Measurements from ENCODE around the gene ADAMTS8.

Gene ADAMTS8

DNA sequence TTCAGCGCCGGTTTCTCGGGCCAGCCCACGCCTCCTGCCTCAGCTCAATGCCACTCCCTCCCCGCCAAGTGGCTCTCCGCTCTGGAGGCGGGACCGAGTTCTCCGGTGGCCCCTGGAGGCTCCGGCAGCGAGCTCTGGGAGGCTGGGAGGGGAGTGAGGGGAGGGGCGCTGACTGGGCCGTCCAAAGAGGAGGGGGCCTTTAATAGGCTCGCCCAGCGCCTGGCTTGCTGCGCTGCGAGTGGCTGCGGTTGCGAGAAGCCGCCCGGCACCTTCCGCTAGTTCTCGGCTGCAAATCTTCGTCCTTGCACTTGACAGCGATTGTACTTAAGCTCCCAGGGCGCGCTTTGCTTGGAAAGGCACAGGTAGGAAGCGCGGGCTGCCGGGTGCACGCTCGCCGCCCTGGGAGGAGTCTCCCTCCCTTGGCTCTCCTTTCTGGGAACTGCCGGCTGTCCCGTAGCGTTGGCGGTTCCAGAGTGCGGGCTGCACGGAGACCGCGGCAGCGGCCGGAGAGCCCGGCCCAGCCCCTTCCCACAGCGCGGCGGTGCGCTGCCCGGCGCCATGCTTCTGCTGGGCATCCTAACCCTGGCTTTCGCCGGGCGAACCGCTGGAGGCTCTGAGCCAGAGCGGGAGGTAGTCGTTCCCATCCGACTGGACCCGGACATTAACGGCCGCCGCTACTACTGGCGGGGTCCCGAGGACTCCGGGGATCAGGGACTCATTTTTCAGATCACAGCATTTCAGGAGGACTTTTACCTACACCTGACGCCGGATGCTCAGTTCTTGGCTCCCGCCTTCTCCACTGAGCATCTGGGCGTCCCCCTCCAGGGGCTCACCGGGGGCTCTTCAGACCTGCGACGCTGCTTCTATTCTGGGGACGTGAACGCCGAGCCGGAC, 20.3 kb upstream of the ADAMTS8 start, which contains the start of gene ADAMTS15:
Gene ADAMTS15, plus strand, starts transcription at position 230 of the 894 bp plus-strand sequence. Its CDS starts 329 bp downstream, at position 559.
- DNase-seq (ENCODE audit: low read depth in 2 of 2) = peak; percentile 81 to 95
- TF ChIP-seq, protein P1, sequence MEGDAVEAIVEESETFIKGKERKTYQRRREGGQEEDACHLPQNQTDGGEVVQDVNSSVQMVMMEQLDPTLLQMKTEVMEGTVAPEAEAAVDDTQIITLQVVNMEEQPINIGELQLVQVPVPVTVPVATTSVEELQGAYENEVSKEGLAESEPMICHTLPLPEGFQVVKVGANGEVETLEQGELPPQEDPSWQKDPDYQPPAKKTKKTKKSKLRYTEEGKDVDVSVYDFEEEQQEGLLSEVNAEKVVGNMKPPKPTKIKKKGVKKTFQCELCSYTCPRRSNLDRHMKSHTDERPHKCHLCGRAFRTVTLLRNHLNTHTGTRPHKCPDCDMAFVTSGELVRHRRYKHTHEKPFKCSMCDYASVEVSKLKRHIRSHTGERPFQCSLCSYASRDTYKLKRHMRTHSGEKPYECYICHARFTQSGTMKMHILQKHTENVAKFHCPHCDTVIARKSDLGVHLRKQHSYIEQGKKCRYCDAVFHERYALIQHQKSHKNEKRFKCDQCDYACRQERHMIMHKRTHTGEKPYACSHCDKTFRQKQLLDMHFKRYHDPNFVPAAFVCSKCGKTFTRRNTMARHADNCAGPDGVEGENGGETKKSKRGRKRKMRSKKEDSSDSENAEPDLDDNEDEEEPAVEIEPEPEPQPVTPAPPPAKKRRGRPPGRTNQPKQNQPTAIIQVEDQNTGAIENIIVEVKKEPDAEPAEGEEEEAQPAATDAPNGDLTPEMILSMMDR (IDR thresholded peaks at IDR 0.05; ENCODE audit: low read depth, low read length) = no peak

DNA sequence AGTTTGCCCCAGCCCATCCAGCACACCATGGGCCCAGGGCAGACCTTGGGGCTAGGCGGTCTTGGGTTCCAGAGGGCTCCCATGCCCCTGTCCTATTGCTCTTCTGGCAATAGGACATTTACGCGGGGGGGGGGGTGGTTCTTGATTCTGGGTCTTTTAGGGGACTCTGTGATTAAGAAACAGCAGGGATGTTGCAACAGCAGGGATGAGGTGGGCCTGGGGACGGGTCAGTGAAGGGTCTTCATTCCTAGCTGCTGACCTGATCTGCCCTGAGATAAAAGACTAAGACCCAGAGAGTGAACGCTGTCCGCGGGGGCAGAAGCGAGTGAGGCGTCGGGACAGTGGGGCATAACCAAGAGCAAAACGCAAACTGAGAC, 19.6 kb upstream of the ADAMTS8 start:
- H3K4me3 ChIP-seq (replicated peaks in 1 of 2; ENCODE audit: low read depth in 2 of 2, low read length in 2 of 2) = peak overlapping the region; percentile 66 to 83
- TF ChIP-seq, protein P1 (IDR thresholded peaks at IDR 0.05; ENCODE audit: low read depth, low read length) = no peak

More for the DNA sequence above, 20.3 kb upstream of the ADAMTS8 start, which contains the start of gene ADAMTS15:
- H3K4me3 ChIP-seq (replicated peaks in 1 of 2; ENCODE audit: low read depth in 2 of 2, low read length in 2 of 2) = peak within 1 kb of the TSS; percentile 66 to 83

DNA sequence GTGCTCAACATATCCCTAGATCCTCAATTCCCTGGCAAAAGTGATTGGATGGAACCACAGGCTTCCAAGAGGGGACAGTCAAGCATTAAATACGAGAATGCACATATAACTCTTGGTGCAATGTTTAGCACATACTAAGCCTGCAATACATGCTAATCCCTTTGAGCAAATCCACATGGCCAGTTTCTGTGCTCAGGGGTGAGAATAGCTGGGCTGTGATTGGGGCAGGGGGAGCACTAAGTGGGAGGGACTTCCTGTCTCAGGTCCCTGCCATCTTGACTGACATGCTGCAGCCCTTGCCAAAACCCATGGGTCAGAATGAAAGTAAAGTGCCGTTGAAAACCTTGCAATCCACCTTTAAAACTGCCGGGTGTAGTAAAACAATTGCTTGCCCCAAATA, 17.4 kb upstream of the ADAMTS8 start:
- no peak for DNase-seq (ENCODE audit: low read depth in 2 of 2)
- TF ChIP-seq, protein P1 (IDR thresholded peaks at IDR 0.05; ENCODE audit: low read depth, low read length) = no peak
- H3K4me3 ChIP-seq (replicated peaks in 1 of 2; ENCODE audit: low read depth in 2 of 2, low read length in 2 of 2) = no peak overlapping the region

More for the DNA sequence above, 19.6 kb upstream of the ADAMTS8 start:
- no peak for DNase-seq (ENCODE audit: low read depth in 2 of 2)

DNA sequence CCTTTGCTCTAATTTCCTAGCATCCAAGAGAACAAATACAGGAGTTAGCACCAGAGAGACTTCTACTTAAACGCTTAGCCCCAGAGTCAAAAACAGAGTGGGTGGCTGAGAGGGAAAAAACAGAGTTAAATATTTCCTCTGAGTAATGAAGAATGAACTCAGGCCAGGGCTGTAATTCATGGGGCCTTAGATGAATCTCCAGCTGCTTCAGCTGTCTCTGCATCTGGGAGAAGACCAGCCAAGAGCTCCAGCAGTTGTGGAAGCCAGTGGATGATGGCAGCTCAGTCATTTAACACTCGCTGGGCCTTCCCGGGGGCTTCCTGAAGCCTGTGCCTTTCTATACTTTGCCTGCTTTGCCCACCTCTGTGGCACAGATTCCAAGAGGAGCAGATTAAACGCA, 14.3 kb upstream of the ADAMTS8 start:
- DNase-seq (ENCODE audit: low read depth in 2 of 2) = no peak
- H3K4me3 ChIP-seq (replicated peaks in 1 of 2; ENCODE audit: low read depth in 2 of 2, low read length in 2 of 2) = no peak overlapping the region
- TF ChIP-seq, protein P1 (IDR thresholded peaks at IDR 0.05; ENCODE audit: low read depth, low read length) = no peak

DNA sequence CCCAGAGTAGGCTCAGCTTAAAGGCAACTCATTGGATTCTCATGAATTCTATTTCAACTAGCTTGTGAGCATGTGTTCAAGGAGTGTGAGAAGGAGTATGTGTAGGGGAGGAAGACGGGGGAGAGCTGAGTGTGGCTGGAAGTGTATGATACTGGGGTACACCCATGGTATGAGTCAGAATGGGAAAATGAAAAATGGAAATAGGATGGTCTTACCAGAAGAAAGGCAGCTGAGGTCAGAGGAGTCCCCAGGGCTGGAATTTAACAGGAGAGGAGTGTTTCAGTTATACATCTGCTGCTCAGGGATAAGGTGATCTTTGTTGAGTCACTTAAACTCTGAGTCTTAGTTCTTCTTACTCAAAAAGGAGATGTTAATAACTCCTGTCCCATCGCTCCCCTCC, 13.3 kb upstream of the ADAMTS8 start:
- DNase-seq (ENCODE audit: low read depth in 2 of 2) = no peak
- no peak overlapping the region for H3K4me3 ChIP-seq (replicated peaks in 1 of 2; ENCODE audit: low read depth in 2 of 2, low read length in 2 of 2)
- TF ChIP-seq, protein P1 (IDR thresholded peaks at IDR 0.05; ENCODE audit: low read depth, low read length) = no peak

DNA sequence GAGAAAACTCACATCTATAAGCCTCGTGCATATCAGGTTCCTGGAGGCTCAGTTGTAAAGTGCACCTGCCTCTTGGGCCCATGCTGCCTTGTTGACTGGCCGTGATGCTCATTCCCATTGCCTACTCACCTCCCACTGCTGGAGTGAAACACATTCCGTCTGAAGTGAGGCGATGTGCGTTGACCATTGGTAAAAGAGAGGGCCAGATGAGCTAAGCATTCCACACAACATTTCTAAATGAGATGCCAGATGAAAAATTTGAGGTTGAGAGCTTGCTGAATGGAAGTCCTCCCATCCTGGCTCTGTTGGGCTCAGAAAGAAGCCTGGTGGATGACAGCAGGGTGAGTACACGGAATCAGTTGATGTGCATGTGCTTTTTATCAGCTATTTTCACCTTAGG, 11.5 kb upstream of the ADAMTS8 start:
- TF ChIP-seq, protein P1 (IDR thresholded peaks at IDR 0.05; ENCODE audit: low read depth, low read length) = no peak
- no peak for DNase-seq (ENCODE audit: low read depth in 2 of 2)
- H3K4me3 ChIP-seq (replicated peaks in 1 of 2; ENCODE audit: low read depth in 2 of 2, low read length in 2 of 2) = no peak overlapping the region

Measured in cardiac fibroblast (primary cell).